Bronchial epithelial cell (primary cell): Measurements from ENCODE around the gene RGS17. TPM values are rescaled to one million over a fixed set of nuclear protein-coding genes. Genes with fewer than 3 reads are reported as not detected.
A peak's percentile ranks its signal among the peaks of the same experiment; 100 is the strongest.

Experiments
- DNase-seq: peaks from one replicate; pipeline ENCODE4 v3.0.0-alpha.2; 2010; ENCODE audit warnings: low read depth
- FAIRE-seq: peaks from 2 replicates; lab custom pipeline; 2011; peaks lifted over from hg19 to GRCh38; lab: Jason Lieb, UNC
- H3K27me3 ChIP-seq: 2 replicates; pipeline ENCODE4 v1.5.1; 2011; ENCODE audit warnings: low read length; ENCODE audit not compliant: control insufficient read depth, insufficient read depth
- H3K36me3 ChIP-seq: 2 replicates; pipeline ENCODE4 v1.5.1; 2011; ENCODE audit warnings: low read length; ENCODE audit not compliant: control insufficient read depth, insufficient read depth
- H3K4me3 ChIP-seq: 2 replicates; pipeline ENCODE4 v1.5.1; 2011; ENCODE audit warnings: mild to moderate bottlenecking, low read depth, low read length, control low read depth
- total RNA-seq: library from RNA; depleted of rRNA; stranded (reverse); fragments of >200 nt; gene quantifications from 2 replicates; pipeline ENCODE4 v1.2.1, GENCODE V29; 2014
- TF ChIP-seq, protein P1 (sequence below): IDR thresholded peaks from 2 replicates; pipeline ENCODE4 v1.5.1; 2011; ENCODE audit warnings: mild to moderate bottlenecking, moderate library complexity, low read length, control low read depth, inconsistent platforms; ENCODE audit not compliant: insufficient read depth, severe bottlenecking

RGS17 gene
- total RNA-seq, 1 donor from 2014 or later, result 2.9 TPM

DNA sequence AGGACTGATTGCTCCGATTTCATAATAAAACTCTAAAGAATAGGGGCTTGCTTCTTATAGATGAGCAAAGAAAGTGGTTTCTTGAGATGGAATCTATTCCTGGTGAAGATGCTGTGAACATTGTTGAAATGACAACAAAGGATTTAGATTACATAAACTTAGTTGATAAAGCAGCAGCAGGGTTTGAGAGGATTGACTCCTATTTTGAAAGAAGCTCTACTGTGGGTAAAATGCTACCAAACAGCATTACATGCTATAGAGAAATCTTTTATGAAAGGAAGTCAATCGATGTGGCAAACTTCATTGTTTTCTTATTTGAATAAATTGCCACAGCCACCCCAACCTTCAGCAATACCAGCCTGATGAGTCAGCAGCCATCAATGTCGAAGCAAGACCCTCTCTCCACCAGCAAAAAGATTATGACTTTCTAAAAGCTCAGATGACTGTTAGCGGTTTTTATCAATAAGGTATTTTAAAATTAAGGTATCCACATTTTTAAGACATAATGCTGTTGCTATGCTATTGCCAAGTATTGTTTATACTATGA lies 115.9 kb downstream of the RGS17 start:
- no peak for DNase-seq
- TF ChIP-seq, protein P1, sequence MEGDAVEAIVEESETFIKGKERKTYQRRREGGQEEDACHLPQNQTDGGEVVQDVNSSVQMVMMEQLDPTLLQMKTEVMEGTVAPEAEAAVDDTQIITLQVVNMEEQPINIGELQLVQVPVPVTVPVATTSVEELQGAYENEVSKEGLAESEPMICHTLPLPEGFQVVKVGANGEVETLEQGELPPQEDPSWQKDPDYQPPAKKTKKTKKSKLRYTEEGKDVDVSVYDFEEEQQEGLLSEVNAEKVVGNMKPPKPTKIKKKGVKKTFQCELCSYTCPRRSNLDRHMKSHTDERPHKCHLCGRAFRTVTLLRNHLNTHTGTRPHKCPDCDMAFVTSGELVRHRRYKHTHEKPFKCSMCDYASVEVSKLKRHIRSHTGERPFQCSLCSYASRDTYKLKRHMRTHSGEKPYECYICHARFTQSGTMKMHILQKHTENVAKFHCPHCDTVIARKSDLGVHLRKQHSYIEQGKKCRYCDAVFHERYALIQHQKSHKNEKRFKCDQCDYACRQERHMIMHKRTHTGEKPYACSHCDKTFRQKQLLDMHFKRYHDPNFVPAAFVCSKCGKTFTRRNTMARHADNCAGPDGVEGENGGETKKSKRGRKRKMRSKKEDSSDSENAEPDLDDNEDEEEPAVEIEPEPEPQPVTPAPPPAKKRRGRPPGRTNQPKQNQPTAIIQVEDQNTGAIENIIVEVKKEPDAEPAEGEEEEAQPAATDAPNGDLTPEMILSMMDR, result no peak
- FAIRE-seq, result no peak
- no peaks in the 10 kb centered on the region for H3K27me3 ChIP-seq
- no peak overlapping the region for H3K4me3 ChIP-seq
- no peaks in the 10 kb centered on the region for H3K36me3 ChIP-seq

DNA sequence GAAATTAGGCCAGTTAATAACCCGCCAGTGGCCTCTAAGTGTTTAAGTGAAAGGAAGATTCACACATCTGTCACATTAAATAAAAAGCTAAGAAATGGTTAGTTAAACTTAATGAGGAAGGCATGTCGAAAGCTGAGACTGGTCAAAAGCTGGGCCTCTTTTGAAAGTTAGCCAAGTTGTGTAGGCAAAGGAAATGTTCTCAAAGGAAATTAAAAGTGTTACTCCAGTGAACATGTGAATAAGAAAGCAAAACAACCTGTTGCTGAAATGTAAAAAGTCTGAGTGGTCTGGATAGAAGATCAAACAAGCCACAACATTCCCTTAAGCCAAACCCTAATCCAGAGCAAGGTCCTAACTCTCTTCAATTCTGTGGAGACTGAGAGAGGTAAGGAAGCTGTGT lies 117.6 kb downstream of the RGS17 start:
- DNase-seq (no peak), FAIRE-seq (no peak)
- no peaks in the 10 kb centered on the region for H3K36me3 ChIP-seq
- TF ChIP-seq, protein P1, result no peak
- no peaks in the 10 kb centered on the region for H3K27me3 ChIP-seq
- H3K4me3 ChIP-seq, result no peak overlapping the region

DNA sequence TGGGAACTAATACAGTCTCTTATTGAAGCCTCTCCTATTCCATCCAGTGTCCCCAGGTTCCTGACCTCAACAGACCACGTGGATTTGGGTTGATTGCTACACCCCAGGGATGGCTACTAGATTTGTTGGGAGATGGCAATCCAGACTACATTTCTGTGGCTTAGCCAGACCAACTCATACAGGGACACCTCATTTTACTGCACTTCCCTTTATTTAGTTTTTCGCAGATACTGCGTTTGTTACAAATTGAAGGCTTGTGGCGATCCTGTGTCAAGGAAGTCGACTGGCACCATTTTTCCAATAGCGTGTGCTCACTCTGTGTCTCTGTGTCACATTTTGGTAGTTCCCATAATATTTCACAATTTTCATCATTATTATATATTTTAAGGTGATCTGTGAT lies 118.2 kb downstream of the RGS17 start:
- DNase-seq (no peak), FAIRE-seq (no peak)
- TF ChIP-seq, protein P1, result no peak
- Histone ChIP-seq H3K4me3 (no peak overlapping the region), H3K36me3 (no peaks in the 10 kb centered on the region), H3K27me3 (no peaks in the 10 kb centered on the region)

DNA sequence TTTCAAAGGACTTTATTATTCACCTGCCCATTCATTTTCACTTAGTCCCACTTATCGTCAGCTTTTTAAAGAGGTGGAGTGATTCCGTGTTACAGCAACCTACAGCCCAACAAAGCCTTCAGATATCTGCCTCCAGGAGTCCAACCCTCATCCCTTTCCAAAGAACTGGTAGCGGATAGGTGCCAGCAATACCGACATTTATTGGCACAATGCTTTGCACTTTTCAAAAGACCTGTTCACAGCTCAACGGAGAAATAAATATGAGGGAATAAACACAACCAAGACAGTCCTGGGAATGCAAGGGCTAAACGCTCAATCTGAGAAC lies 127.8 kb downstream of the RGS17 start:
- Histone ChIP-seq H3K36me3 (no peaks in the 10 kb centered on the region), H3K4me3 (peak overlapping the region; percentile 66), H3K27me3 (no peaks in the 10 kb centered on the region)
- FAIRE-seq, result no peak
- TF ChIP-seq, protein P1, result no peak
- DNase-seq, result peak; percentile 53

DNA sequence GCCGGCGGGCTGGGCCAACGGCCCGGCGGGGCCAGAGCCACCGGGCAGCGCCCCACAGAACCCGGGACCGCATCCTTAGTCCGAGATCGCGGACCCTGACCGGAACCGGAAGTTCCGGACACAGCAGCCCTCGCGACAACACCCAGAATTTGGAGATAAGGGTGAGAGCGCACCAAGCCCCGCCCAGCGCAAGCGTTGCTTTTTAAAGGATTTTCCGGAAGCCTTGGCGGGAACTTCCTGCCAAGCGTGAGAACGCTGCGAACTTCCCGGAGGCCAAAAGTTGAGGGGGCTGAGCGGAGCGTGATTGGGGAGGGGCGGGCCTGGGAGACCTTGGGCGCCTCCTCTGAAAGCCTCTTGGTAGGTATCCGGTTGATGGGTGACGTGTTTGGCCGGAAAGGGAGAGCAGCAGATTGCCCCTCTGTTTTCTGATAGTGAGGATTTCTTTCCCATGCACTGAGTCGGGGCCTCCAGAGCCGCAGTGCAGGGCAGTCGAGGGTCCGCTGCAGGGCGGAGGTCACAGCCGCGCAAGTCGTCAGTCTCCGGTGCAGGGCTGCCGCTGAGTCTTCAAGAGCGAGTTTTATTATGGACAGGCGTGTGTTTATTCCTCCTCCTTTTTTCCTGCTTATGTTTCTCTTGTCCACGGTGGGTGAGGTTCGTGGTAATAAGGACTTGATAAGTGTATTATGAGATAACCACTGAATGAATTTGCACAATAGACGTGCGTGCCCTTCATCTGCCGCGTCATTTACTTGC lies 128.3 kb downstream of the RGS17 start, which contains the start of gene MTRF1L:
Gene MTRF1L (minus strand): TSS at position 97 of the 753 bp plus-strand sequence. CDS start 24 bp downstream, at position 73.
- TF ChIP-seq, protein P1, result no peak
- Histone ChIP-seq H3K4me3 (peak within 1 kb of the TSS; percentile 66), H3K27me3 (no peaks in the 10 kb centered on the region), H3K36me3 (no peaks in the 10 kb centered on the region)
- DNase-seq, result peak; percentile 94
- no peak for FAIRE-seq
